ENCODE measurements around the gene LIN54. TPM values are rescaled to one million over a fixed set of nuclear protein-coding genes. Genes with fewer than 3 reads are reported as not detected.

The LIN54 gene
- polyA plus RNA-seq, 1 of the 3 experiments (the other 2 are of a cell fraction): 6.4 TPM

DNA sequence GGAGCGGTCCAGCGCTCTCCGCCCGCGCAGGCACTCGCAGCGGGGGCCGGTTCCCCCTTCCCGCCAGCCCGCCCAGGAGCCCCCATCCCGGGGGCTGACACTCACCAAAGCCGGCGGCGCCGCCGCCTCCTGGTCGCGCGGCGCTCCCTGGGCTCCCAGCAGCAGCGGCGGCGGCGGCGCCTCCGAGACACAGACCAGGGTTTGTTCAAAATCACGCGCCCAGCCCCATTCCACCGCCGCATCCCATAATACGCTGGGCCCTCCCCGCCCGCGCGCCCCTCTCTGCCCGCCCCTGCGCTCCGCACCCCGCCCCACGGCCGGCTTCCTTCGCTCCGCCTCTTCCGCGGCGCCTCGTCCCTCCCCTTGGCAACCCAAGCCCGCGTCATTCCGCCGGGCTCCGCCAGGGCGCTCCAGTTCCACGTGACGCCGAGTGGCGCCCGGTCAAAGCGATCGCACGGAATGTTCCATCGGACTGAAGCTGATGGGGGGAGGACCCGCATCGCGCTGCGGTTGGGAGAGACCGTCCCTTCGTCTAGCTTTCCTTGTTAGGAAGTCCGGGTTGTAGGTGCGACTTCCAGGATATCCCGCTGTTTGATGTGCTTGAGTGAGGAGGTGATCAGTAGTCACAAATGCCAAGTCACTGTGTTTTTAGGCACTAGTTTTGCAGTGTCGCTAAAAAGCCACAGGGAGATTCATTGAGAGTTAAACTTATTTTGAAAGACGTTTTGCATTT, 2.2 kb upstream of the LIN54 start (continued):
- TF ChIP-seq PBX3 (IDR thresholded peaks at IDR 0.05): no peak
- TF ChIP-seq NFIC (IDR thresholded peaks at IDR 0.05; ENCODE audit: borderline replicate concordance): peak; percentile 31; the same call in 1 of the 2 replicates
- no peak for TF ChIP-seq FOXJ3 (CRISPR knock-in tag; IDR thresholded peaks at IDR 0.05)
- TF ChIP-seq, protein P1, sequence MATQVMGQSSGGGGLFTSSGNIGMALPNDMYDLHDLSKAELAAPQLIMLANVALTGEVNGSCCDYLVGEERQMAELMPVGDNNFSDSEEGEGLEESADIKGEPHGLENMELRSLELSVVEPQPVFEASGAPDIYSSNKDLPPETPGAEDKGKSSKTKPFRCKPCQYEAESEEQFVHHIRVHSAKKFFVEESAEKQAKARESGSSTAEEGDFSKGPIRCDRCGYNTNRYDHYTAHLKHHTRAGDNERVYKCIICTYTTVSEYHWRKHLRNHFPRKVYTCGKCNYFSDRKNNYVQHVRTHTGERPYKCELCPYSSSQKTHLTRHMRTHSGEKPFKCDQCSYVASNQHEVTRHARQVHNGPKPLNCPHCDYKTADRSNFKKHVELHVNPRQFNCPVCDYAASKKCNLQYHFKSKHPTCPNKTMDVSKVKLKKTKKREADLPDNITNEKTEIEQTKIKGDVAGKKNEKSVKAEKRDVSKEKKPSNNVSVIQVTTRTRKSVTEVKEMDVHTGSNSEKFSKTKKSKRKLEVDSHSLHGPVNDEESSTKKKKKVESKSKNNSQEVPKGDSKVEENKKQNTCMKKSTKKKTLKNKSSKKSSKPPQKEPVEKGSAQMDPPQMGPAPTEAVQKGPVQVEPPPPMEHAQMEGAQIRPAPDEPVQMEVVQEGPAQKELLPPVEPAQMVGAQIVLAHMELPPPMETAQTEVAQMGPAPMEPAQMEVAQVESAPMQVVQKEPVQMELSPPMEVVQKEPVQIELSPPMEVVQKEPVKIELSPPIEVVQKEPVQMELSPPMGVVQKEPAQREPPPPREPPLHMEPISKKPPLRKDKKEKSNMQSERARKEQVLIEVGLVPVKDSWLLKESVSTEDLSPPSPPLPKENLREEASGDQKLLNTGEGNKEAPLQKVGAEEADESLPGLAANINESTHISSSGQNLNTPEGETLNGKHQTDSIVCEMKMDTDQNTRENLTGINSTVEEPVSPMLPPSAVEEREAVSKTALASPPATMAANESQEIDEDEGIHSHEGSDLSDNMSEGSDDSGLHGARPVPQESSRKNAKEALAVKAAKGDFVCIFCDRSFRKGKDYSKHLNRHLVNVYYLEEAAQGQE (IDR thresholded peaks at IDR 0.05; ENCODE audit: low read depth, low read length): no peak
- peak; percentile 91 for TF ChIP-seq USF1 (IDR thresholded peaks at IDR 0.05; ENCODE audit: borderline replicate concordance, low read depth)

- no peak for DNase-seq
- Histone ChIP-seq H4K20me1 (ENCODE audit: insufficient read depth) (no peaks in the 10 kb centered on the region), H3K27me3 (ENCODE audit: insufficient read depth) (no peaks in the 10 kb centered on the region), H3K4me2 (peak overlapping the region; percentile 98), H3K9me3 (no peaks in the 10 kb centered on the region), H3K79me2 (ENCODE audit: insufficient read depth) (peaks cover 52% of the 10 kb centered on the region), H3K4me3 (ENCODE audit: low read depth in 2 of 2, low read length in 1 of 2) (peak overlapping the region; percentile 88 to 95), H2AFZ (ENCODE audit: low read depth) (peak overlapping the region; percentile 92), H3K9ac (peak overlapping the region; percentile 90), H3K36me3 (replicated peaks in 1 of 2; ENCODE audit: control insufficient read depth in 1 of 2, insufficient read depth in 2 of 2, low read length in 1 of 2) (no peaks in the 10 kb centered on the region), H3K27ac (ENCODE audit: low read depth in 2 of 2, low read length in 1 of 2) (peak overlapping the region; percentile 39 to 82; a peak in 3 of 4 replicates), H3K9me2 (no peaks in the 10 kb centered on the region), H3K4me1 (ENCODE audit: control insufficient read depth in 1 of 2, insufficient read depth in 2 of 2, low read depth in 1 of 2, low read length in 1 of 2) (peaks cover 4 to 12% of the 10 kb centered on the region in 2 experiments; a peak in 2 of 4 replicates), H3F3A (replicated peaks; ENCODE audit: insufficient read depth) (peaks cover 18% of the 10 kb centered on the region)
- POLR2A ChIA-PET: interaction anchor here (1.1 to 3.9 kb wide), 2 partner anchors 23 to 583 kb away, joined by 6 to 34 read pairs; partner anchors contain the start of genes COPS4 and HNRNPDL
- no peak for TF ChIP-seq CHD2 (IDR thresholded peaks at IDR 0.05; ENCODE audit: low read length, partially characterized antibody)
- TF ChIP-seq NRF1 (IDR thresholded peaks at IDR 0.05; ENCODE audit: low read depth, low read length): no peak
- TF ChIP-seq MXI1 (IDR thresholded peaks at IDR 0.05; ENCODE audit: low read depth, low read length): peak; percentile 31; the same call in 1 of the 2 replicates
- CTCF ChIA-PET: interaction anchor here (1.0 to 1.2 kb wide), 2 partner anchors 114 to 115 kb away, joined by 3 read pairs; no protein-coding TSS in a partner anchor
- WGBS (ENCODE audit: low lambda C conversion rate): 1% methylated on average over 20 of the region's 43 CpGs
Observed at GRCh38 chr4:83012200-83012686, 1.6 kb upstream of the LIN54 start.
